Fibroblast of villous mesenchyme (primary cell): Measurements from ENCODE around the gene DOC2A. TPM values are rescaled to one million over a fixed set of nuclear protein-coding genes. Genes with fewer than 3 reads are reported as not detected.

Source experiments
- DNase-seq: peaks from one replicate; pipeline ENCODE4 v3.0.0-alpha.2; 2010; ENCODE audit warnings: low read depth
- H3K4me3 ChIP-seq: 2 replicates; pipeline ENCODE4 v1.5.1; 2011; ENCODE audit warnings: low read depth, mild to moderate bottlenecking, low read length
- total RNA-seq: library from RNA; depleted of rRNA; stranded (reverse); fragments of >200 nt; gene quantifications from 2 replicates; pipeline ENCODE4 v1.2.3, GENCODE V29; 2012
- TF ChIP-seq, protein P1 (sequence below): IDR thresholded peaks from 2 replicates; pipeline ENCODE4 v1.5.1; 2012; ENCODE audit warnings: low read depth, mild to moderate bottlenecking, low read length; ENCODE audit not compliant: insufficient read depth

The DOC2A gene
- total RNA-seq, 1 donor: under 0.01 TPM

DNA sequence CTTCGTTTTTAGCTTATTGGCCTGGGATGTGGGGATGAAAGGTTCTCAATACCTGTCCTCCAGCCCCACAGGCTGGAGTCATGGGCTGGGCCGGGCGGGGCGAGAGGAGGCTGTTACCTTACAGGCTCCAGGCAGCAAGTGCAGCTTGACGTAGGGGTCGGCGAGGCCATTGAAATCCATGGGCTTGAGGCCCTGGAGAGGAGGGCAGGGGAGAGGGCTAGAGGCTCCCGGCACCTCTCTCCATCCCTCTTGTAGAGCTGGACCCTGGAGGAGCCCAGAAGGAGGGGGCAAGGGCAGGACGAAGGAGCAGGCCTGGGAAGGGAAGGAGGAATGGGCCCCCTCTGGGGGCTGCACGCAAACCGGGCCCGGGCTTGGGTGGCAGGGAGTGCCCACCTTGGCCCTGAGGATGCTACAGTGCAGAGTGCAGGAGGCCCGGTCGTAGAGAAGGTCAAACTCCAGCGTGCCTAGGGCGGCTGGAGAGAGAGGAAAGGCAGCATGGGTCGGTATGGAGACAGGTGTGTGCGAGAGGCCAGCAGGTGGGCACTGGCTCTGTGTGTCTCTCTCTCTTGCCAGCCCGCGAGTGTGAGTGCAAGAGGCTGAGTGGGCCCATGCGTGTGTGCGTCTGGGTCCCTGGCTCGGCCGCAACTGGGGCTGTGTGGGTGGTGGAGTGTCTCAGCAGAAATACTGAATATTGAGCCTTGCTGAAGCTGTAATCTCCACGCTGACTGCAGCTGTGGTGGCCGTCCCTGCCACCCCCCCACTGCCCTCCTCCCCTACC, 1.6 kb downstream of the DOC2A start:
- DNase-seq: no peak
- H3K4me3 ChIP-seq: no peak overlapping the region
- TF ChIP-seq, protein P1, sequence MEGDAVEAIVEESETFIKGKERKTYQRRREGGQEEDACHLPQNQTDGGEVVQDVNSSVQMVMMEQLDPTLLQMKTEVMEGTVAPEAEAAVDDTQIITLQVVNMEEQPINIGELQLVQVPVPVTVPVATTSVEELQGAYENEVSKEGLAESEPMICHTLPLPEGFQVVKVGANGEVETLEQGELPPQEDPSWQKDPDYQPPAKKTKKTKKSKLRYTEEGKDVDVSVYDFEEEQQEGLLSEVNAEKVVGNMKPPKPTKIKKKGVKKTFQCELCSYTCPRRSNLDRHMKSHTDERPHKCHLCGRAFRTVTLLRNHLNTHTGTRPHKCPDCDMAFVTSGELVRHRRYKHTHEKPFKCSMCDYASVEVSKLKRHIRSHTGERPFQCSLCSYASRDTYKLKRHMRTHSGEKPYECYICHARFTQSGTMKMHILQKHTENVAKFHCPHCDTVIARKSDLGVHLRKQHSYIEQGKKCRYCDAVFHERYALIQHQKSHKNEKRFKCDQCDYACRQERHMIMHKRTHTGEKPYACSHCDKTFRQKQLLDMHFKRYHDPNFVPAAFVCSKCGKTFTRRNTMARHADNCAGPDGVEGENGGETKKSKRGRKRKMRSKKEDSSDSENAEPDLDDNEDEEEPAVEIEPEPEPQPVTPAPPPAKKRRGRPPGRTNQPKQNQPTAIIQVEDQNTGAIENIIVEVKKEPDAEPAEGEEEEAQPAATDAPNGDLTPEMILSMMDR: no peak

DNA sequence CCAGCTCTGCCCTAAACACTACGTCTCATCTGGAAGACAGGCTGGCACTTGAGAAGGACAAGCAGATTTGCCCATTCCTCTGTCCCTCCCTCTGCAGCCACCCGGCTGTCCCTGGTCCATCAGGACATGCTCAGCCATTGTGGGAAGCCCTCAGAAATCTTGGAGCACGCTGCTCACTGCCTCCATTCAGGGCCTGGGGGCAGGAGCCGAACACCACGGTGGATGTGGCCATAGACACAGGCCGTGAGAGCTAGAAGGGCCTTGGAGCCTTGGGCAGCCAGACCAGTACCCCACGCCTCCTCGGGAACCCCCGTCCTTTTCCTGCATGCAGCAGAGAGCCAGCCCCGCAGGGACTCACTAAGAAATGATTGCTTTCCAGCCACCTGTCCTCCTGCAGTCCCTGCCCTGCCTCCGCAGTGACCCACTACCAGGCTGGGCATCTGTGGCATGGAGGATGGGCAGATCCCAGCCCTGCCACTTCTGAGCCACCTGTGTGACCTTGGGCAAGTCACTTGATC, 3.4 kb downstream of the DOC2A start:
- TF ChIP-seq, protein P1: no peak
- DNase-seq: no peak
- H3K4me3 ChIP-seq: no peak overlapping the region

DNA sequence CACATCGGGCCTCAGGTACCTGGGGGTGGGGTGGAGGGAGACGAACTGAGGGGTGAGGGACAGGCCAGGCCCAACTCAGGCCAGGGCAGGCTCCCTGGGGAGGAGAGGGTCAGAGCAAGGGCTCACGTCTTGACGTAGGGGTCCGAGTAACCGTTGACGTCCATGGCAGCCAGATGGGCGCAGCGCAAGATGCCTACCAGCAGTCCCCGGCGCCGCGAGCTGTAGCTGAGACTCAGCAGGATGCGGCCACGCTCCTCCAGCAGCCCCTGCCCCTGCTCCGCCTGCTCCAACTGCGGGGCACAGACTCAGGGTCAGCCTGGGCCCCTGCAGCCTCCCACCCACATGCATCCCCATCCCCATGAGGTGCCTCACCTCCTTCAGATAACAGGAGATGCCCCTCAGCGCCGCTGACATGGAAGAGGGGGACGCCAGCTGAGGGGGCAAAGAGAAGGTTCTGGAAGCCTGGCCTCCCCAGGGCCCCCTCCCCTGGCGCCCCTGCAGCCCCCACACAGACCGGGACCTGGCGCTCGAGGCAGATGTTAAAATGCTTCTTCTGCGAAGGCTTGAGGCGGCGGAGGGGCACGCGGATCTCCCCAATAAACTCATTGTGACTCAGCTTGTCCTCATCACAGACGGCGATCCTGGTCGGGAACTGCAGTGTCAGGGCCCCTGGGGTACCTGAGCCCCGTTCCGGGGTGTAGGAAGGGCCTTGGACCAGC, 4.0 kb downstream of the DOC2A start:
- no peak overlapping the region for H3K4me3 ChIP-seq
- DNase-seq: no peak
- TF ChIP-seq, protein P1: no peak

DNA sequence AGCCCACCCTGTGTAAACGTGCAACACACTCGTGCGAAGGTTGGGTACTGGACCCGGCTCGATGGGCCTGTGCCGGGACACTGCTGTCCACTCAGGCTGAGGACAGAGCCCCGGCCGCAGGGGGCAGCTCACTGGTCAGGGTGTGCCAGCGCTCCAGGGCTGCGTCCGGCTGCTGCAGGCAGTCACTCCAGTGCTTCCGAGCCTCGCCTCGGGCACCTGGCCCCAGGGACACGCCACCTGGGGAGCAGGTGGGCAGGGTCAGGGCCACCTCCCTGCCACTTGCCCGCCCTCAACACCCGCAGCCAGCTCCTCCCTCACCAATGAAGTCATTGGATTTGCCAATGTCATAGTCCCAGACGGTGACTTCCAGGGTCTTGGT, 4.7 kb downstream of the DOC2A start:
- DNase-seq: no peak
- no peak overlapping the region for H3K4me3 ChIP-seq
- TF ChIP-seq, protein P1: no peak

DNA sequence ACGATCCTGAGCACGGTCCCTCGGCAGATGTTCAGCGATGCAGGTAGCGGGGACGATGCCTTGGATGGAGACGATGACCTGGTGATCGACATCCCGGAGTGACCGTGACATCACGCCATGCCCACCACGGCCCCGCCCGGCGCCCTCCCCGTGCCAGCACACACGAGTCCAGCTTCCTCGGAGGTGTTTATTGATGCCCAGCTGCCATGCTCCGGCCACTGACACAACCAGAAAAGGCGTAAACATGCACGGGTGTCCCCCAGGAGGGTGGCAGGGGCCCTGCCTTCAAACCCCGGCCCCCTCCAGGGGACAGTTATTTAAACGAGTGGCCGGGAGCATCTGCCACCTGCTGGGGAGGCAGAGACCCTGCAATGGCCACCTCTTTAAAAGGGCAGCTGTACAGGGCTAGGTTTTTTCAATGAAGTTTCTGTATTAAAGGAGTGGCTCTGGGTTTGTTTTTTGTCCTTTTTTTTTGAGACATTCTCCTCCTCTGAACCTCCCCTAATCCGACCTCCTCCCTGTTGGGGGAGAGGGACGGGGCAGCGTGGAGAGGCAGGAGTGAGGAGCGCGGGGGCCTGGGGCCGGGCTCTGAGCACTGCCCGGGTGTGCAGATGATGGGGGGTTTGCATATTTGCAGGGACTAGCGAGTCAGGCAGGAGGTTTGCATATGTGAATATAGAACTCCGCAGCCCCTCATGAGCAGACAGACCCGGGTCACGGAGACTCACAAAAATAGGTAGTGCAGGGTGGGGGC, 5.3 kb downstream of the DOC2A start:
- H3K4me3 ChIP-seq: no peak overlapping the region
- TF ChIP-seq, protein P1: peak; percentile 87
- peak; percentile 48 for DNase-seq

DNA sequence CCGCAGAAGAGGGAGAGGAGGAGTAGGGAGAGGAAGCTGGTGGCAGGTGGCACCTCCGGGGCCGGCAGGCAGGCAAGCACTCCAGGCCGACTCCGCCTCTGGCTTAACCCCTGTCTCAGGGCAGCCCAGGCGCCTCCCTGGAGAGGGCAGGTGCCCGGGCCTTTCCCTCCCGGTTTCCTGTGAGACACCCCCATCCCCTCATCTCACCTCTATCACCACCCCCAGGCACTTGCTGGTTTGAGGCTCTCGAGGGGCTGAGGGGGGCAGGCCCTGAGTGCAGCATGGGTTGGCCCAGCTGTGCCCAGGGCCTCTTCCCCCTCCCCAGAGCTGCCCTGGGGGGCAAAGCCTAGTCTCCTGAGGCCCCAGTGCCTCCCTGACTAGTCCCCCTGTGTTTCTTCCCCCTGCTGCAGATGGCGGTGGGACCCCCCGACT, 6.0 kb downstream of the DOC2A start:
- H3K4me3 ChIP-seq: no peak overlapping the region
- no peak for DNase-seq
- TF ChIP-seq, protein P1: no peak
